Erythroblast (primary cell): ENCODE measurements around the gene KRTAP9-6.
"Not testable (repeated sequence)": the region's sequence is repeated elsewhere in the genome, so short reads cannot be mapped to it uniquely, and the experiment has no call there.

Experiments
- GATA1 ChIP-seq: IDR thresholded peaks from 2 replicates; pipeline ENCODE4 v1.6.1; 2011; ENCODE audit warnings: low read depth, mild to moderate bottlenecking, control low read depth, low read length, moderate library complexity
- POLR2A ChIP-seq: IDR thresholded peaks from 2 replicates; pipeline ENCODE4 v1.6.1; 2011; ENCODE audit warnings: mild to moderate bottlenecking, low read length

- not testable (repeated sequence) for TF ChIP-seq POLR2A, GATA1
Measured at GRCh38 chr17:41275648-41276190, 10.5 kb downstream of the KRTAP9-6 start, which contains the start of gene KRTAP9-7.
